HCT116 (cell line): Measurements from ENCODE around the gene LEUTX.

ENCODE experiments used
- CTCF ChIP-seq, 3 experiments: fragments of 200-600 bp in 1 of 3; sonication (generic) in 1 of 3; IDR thresholded peaks in 2 of 3; conservative IDR thresholded peaks in 1 of 3; 2 replicates each; pipeline ENCODE4 v1.5.1; 2012 to 2017; ENCODE audit warnings: low read depth in 2 of 3, low read length in 2 of 3, antibody characterized with exemption in 1 of 3, borderline replicate concordance in 1 of 3, control low read depth in 1 of 3, mild to moderate bottlenecking in 1 of 3, mixed read lengths in 1 of 3, mixed run types in 1 of 3, moderate library complexity in 1 of 3; ENCODE audit not compliant: insufficient read depth in 1 of 3
- SIN3A ChIP-seq: IDR thresholded peaks from 2 replicates; pipeline ENCODE4 v1.6.1; 2012; ENCODE audit warnings: low read depth
- TF ChIP-seq, protein P1 (sequence below): IDR thresholded peaks from 2 replicates; pipeline ENCODE4 v1.6.1; 2012

- TF ChIP-seq CTCF (IDR thresholded peaks at IDR 0.05 in 2 of 3, conservative IDR thresholded peaks at IDR 0.05 in 1 of 3; ENCODE audit: borderline replicate concordance in 1 of 3, insufficient read depth in 1 of 3, low read depth in 2 of 3, low read length in 2 of 3) (no peak), SIN3A (no peak)
- TF ChIP-seq, protein P1, sequence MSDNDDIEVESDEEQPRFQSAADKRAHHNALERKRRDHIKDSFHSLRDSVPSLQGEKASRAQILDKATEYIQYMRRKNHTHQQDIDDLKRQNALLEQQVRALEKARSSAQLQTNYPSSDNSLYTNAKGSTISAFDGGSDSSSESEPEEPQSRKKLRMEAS: no peak
Measured at GRCh38 chr19:39833464-39834286, 55.0 kb downstream of the LEUTX start, which contains the start of gene DYRK1B.
